ENCODE data around the gene TTLL11.

TTLL11 gene

DNA sequence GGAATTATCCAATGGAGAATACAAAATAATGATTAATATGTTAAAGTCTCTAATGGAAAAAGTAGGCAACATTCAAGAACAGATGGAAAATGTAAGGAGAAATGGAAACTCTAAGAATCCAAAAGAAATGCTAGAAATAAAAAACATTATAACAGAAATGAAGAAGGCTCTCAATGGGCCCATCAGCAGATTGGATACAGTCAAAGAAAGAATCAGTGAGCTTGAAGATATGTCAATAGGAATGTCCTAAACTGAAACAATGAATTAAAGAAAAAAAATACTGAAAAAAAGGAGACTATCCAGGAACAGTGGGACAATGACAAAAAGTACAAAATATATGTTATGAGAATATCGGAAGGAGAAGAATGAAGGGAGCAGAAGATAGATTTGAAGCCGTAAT is 248.5 kb downstream of the TTLL11 start:
- no peak for ATAC-seq

GRCh38 chr9:121844098-121844497 is 249.0 kb downstream of the TTLL11 start:
- no peak for ATAC-seq

GRCh38 chr9:121842612-121842978 is 250.5 kb downstream of the TTLL11 start:
- no peak for ATAC-seq

- ATAC-seq, result no peak
These were observed 251.1 kb downstream of the TTLL11 start for GRCh38 chr9:121841771-121842611.

- peak in 1 of 2 donors; percentile 23 for ATAC-seq
These were observed 252.0 kb downstream of the TTLL11 start for GRCh38 chr9:121840838-121841760.

- ATAC-seq, result peak; percentile 73 to 80
These were observed 253.2 kb downstream of the TTLL11 start for GRCh38 chr9:121839726-121840500.

- ATAC-seq, result no peak
These were observed 254.1 kb downstream of the TTLL11 start for GRCh38 chr9:121838746-121839669.

GRCh38 chr9:121837113-121837961 is 255.8 kb downstream of the TTLL11 start:
- ATAC-seq, result no peak

GRCh38 chr9:121836366-121836885 is 256.7 kb downstream of the TTLL11 start:
- no peak for ATAC-seq

DNA sequence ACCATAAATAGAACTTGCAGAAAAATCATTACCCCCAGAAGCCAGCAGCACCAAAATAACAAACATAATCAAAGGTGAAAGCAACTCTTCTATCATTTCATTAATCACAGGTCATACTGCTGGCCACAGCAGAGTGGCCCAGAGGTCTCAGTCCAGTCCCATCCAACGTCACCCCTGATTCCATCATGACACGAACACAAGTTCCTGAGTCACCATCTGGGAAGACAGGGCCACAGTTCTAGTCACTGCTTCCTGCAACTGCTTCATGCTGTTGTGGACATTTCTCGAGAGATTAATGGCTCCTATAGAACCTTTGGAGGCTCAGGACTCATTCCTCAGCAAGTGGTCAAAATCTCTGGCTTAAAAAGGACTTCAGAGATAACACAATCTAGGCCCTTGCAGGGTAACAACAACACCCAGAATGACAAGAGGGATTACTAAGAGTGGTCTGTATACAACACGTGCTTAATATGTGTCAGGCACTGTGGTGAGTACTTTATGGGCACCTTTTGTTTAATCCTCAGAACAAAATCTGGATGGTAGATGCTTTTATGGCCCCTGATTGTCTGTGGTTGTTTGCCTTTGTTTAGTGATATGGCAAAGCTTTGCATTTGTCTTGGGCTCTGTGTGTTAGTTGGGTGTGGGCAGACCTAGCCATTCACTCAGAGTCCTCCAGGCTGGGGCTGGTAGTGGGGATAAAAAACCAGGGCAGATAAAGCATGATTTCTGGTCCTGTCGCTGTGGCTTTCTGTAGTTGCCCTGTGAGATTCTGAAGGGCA is 257.3 kb downstream of the TTLL11 start:
- ATAC-seq, result no peak

DNA sequence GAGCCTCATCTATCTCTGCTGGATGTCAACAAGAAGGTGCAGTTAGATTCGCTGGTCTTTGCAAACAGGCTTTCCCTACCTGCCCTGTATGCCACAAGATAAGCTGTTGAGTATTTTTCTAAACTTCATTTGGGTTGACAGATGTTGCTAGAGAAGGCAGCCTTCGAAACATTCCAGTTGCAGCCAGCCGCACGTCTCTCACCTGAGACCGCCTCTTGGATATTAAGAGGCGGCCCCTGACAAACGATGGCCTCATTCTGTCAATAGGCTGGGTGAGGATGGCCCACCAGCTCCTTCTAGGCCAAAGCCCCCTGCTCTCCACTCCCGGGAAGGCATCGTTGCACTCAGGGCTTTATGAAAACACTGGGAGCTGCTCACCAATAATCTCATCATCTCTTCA is 260.0 kb downstream of the TTLL11 start:
- ATAC-seq, result no peak

- no peak for ATAC-seq
These were observed 261.2 kb downstream of the TTLL11 start for GRCh38 chr9:121831869-121832268.

DNA sequence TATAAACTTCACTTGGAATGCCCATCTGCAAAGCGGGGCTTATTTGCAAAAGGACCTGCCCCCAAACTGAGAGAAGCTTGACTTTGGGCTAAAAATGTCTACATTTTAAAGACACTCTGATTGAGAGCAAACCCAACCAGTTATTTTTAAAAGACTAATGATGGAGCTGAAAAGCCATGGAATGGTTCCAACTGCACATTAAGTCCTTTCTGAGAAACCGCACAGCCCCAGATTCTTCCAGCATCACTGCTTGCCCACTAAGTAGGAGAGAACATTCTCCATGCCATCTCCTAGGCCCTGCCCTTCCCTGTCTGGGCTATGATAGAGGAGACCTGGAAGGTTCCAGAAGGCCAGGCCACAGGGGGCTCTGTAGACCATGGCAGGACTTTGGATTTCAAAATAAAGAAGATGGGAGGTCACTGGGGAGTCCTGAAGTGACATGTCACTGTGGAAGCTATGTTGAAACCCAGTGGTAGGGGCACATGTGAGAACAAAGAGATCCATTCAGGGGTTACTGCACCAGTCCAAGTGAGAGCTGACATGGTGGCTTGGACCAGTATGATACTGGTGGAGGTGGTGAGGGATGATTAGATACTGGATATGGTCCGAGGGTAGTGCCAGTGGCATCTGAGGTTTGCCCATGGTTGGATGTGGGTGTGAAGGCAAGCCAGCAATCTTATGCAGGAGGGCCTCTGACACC is 262.5 kb downstream of the TTLL11 start:
- no peak for ATAC-seq

GRCh38 chr9:121827251-121827967 is 265.7 kb downstream of the TTLL11 start:
- peak in 1 of 2 donors; percentile 24 for ATAC-seq

DNA sequence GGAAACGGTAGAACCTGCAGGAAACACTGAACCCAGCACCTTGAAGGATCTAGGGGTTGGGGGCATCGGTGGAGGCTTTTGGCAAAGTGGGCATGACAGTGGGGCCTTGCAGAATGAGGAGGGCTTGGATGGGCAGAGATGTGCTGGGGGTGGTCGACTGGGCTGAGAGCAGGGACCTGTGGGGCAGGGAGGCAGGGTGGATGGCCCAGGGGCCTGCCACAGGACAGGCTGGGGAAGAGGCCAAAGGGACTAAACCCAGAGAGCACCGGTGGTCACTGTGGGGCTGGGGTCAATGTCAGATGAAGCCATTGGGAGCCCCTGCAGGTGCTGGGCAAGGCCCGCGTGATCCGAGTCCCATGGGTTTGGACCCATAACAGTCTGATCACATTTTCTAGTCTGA is 266.4 kb downstream of the TTLL11 start:
- ATAC-seq, result no peak

DNA sequence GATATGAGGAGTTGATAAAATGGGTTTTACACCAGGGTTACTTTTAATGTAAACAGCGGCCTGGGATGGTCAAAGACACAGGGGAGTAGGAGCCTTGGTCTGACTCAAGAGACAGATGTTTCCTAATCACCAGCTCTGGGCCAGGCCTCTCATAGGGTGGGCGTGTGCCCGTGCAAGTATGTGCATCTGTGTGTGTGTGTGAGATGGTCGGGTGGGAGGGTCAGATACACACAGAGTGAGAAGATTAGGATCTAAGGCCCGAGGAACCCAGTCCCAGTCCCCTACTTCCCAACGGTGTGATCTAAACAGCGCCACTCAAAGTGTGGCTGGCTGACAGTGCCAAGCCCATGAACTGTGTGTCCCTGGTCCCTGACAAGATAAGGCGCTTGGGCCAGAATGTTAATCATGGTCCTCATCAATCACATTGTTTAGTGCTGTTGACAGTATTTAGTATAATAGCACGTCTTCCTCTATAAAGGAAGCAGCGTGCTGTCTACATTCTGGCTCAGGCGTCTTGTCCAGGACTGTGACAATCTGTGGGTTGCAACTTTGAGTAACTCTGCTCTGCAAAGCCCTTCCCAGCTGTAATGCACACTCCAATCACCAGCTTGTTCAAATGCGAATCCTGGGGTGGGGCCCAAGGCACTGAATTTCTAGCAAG is 267.9 kb downstream of the TTLL11 start:
- no peak for ATAC-seq

- no peak for ATAC-seq
These were observed 268.5 kb downstream of the TTLL11 start for GRCh38 chr9:121824651-121825030.

All from activated CD4-positive, CD25-positive, alpha-beta regulatory T cell treated with anti-CD3 and anti-CD28 coated beads, Interleukin-2, amount 50 U/mL, for 24 hours (primary cell).